ENCODE data around the gene LENG9. TPM values are rescaled to one million over a fixed set of nuclear protein-coding genes. Genes with fewer than 3 reads are reported as not detected.
"Not testable (repeated sequence)": the region's sequence is repeated elsewhere in the genome, so short reads cannot be mapped to it uniquely, and the experiment has no call there.

Gene LENG9
- total and polyA plus RNA-seq, 3 donors from 2014 or later = 1.9 to 5.8 (median 5.6) TPM

DNA sequence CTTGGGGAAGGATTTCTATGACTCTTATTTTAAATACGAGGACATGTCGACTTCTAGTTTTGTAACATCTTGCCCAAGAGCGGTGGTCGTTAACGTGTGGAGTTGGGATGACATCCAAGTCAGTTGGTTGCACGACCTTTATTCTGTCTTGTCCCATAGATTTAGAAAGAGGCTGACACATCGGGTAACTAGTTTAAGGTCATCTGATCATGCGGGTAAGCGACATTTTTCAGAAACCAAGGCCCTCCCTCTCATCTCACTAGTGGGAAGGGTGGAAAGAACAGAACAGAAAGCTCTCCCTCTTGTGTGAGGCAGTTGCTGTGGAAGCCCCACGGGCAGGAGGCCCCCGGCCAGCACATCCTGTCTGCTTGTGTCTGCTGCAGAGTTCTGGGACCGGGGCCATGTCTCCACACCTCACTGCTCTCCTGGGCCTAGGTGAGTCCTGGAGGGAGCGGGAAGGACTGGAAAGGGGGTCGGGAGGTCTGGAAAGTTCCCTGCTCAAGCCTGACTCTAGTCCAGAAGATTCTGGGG lies 39.0 kb upstream of the LENG9 start, which contains the start of gene LAIR2:
TSS of gene LAIR2 (plus strand) at position 314 of the 531 bp plus-strand sequence. CDS start at position 402, 88 bp downstream.
- H3K4me3 ChIP-seq = no peak within 1 kb of the TSS
- intact Hi-C loops (cut with DNase I; ENCODE audit: low total_unique reads) = no loop called here
- TF ChIP-seq POLR2A (IDR thresholded peaks at IDR 0.05) = no peak
- TF ChIP-seq, protein P1, sequence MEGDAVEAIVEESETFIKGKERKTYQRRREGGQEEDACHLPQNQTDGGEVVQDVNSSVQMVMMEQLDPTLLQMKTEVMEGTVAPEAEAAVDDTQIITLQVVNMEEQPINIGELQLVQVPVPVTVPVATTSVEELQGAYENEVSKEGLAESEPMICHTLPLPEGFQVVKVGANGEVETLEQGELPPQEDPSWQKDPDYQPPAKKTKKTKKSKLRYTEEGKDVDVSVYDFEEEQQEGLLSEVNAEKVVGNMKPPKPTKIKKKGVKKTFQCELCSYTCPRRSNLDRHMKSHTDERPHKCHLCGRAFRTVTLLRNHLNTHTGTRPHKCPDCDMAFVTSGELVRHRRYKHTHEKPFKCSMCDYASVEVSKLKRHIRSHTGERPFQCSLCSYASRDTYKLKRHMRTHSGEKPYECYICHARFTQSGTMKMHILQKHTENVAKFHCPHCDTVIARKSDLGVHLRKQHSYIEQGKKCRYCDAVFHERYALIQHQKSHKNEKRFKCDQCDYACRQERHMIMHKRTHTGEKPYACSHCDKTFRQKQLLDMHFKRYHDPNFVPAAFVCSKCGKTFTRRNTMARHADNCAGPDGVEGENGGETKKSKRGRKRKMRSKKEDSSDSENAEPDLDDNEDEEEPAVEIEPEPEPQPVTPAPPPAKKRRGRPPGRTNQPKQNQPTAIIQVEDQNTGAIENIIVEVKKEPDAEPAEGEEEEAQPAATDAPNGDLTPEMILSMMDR (IDR thresholded peaks at IDR 0.05) = no peak
- H3K27ac ChIP-seq = no peak within 1 kb of the TSS
- H3K4me1 ChIP-seq = no peaks in the 10 kb centered on the region
- no peak for DNase-seq
- H3K9me3 ChIP-seq = no peaks in the 10 kb centered on the region
- no peaks in the 10 kb centered on the region for H3K36me3 ChIP-seq (ENCODE audit: low read depth, missing control alignments)
- H3K27me3 ChIP-seq = no peaks in the 10 kb centered on the region
- WGBS, 2 donors = 78 to 80% methylated on average over 14 of the region's 14 CpGs

DNA sequence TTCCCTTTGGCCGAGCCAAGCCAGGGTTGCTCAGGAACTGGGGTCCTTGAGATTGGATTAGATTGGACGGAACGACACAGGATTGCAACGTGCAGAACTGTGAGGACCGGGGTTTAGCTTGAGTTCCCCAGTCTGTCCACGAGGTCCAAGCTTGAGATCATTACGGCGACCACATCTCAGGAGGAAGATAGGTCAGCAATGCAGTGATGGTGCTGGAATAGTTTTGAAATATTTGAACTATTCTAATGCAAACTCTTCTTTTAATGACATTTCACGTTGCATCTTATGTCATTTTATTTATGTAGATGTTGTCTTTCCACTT lies 34.8 kb upstream of the LENG9 start:
- DNase-seq; H3K27ac ChIP-seq; intact Hi-C loops (cut with DNase I; ENCODE audit: low total_unique reads); H3K36me3 ChIP-seq (ENCODE audit: low read depth, missing control alignments); H3K4me3 ChIP-seq; H3K9me3 ChIP-seq; H3K27me3 ChIP-seq; H3K4me1 ChIP-seq: not testable (repeated sequence)
- WGBS, 2 donors = 71 to 84% methylated on average over 9 of the region's 9 CpGs

DNA sequence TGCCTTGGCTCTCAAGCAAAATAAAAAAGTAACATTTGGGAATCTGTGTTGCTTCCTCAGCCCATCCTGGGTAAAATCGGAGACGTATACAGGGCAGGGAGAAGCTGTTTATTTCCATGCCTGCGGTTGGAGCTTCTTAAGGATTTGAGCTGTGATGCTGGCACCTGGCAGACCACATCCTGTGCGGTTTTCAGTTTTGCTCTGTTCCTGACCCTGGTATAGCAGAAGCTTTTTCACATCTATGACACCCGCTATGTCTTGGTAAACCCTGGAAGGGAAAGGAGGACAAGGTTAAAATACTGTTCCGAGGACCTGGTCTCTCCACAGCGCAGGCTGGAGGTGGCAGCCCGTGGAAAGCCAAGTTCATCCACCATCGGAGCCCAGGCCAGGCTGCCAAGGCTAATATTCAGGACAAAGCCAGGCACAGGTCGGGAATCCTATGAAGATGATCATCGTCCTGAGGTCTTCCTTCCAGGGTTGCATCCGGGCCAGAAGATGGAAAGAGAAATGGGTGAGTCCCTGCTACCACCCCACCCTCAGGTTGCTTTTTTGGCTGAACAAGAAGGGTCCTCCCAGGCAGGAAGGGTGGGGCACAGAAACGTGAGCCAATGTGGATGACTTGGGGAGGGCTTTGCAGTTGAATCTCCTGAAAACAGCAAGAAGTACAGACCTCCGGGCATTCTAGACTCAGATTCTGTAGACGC lies 34.3 kb upstream of the LENG9 start:
- intact Hi-C loops (cut with DNase I; ENCODE audit: low total_unique reads); H3K4me1 ChIP-seq; H3K9me3 ChIP-seq; H3K27ac ChIP-seq; H3K36me3 ChIP-seq (ENCODE audit: low read depth, missing control alignments); H3K4me3 ChIP-seq; H3K27me3 ChIP-seq; DNase-seq: not testable (repeated sequence)
- WGBS, 2 donors = 72 to 79% methylated on average over 9 of the region's 15 CpGs

DNA sequence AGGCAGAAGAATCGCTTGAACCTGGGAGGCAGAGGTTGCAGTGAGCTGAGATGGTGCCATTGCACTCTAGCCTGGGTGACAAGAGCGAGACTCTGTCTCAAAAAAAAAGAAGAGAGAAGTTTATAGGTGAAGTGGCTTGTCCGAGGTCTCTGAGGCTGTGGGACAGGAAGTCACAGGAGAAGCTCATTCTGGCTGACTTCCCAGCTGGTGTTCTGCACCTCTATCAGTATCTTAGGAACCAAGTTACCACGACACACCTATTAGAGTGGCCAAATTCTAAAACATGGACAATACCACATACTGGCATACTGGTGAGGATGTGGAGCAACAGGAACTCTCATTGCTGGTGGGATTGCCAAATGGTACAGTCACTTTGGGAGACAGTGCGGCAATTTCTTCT lies 31.7 kb upstream of the LENG9 start:
- H3K27ac ChIP-seq; H3K9me3 ChIP-seq; intact Hi-C loops (cut with DNase I; ENCODE audit: low total_unique reads); H3K4me3 ChIP-seq; DNase-seq; H3K4me1 ChIP-seq; H3K36me3 ChIP-seq (ENCODE audit: low read depth, missing control alignments); H3K27me3 ChIP-seq: not testable (repeated sequence)
- 75 to 77% methylated on average over 5 of the region's 5 CpGs for WGBS, 2 donors

DNA sequence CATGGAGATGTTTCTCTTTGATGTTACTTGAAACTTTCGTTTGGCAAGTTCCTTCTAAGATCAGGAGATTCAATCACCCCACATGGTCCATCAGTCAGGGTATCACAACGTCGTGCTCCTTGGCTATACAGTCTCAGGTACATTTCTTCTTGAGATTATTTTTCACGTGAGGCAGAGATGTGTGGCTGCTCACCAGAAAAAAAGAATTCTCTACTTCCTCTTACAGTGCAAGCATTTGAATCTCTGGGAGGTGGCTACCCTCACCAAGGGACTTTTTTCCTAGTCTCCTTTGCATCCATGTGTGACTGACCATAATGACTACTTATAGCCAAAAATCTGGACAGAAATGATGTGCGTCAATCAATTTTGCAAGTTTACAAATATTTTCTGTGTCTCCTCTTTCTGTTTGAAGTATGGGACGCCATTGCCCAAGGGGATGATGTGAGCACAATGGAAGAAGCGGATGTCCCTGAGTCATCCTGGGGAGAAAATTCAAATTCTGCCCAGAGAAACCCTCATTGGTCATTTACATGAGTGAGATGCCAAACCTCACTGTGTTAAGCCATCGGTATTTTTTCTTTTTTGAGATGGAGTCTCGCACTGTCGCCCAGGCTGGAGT lies 30.5 kb upstream of the LENG9 start:
- H3K27me3 ChIP-seq = no peaks in the 10 kb centered on the region
- no peak overlapping the region for H3K27ac ChIP-seq
- H3K9me3 ChIP-seq = no peaks in the 10 kb centered on the region
- H3K4me1 ChIP-seq = no peaks in the 10 kb centered on the region
- no peaks in the 10 kb centered on the region for H3K36me3 ChIP-seq (ENCODE audit: low read depth, missing control alignments)
- 72 to 86% methylated on average over 10 of the region's 10 CpGs for WGBS, 2 donors
- TF ChIP-seq POLR2A (IDR thresholded peaks at IDR 0.05) = no peak
- TF ChIP-seq, protein P1 (IDR thresholded peaks at IDR 0.05) = no peak
- DNase-seq = no peak
- intact Hi-C loops (cut with DNase I; ENCODE audit: low total_unique reads) = no loop called here
- H3K4me3 ChIP-seq = no peak overlapping the region

DNA sequence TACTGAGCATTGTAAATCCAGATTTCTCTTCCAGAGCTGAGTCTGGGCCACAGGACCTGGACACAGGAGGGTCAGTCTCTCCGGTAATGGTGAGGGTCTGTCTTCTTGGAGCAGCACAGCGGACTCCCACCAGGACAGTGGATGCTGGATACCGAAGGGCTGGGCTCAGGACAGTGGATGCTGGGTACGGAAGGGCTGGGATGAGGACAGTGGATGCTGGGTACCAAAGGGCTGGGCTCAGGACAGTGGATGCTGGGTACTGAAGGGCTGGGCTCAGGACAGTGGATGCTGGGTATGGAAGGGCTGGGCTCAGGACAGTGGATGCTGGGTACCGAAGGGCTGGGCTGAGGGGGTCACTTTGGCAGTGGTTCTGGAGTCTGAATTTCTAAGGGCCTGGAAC lies 29.5 kb upstream of the LENG9 start:
- DNase-seq; H3K36me3 ChIP-seq (ENCODE audit: low read depth, missing control alignments); H3K27me3 ChIP-seq; H3K9me3 ChIP-seq; H3K4me1 ChIP-seq; intact Hi-C loops (cut with DNase I; ENCODE audit: low total_unique reads); H3K4me3 ChIP-seq; H3K27ac ChIP-seq: not testable (repeated sequence)
- 82 to 89% methylated on average over 5 of the region's 5 CpGs for WGBS, 2 donors

Data from testis (tissue), 3 donors.